ENCODE results near the gene MARCHF2. TPM values are rescaled to one million over a fixed set of nuclear protein-coding genes. Genes with fewer than 3 reads are reported as not detected.

The MARCHF2 gene
- total RNA-seq, 2 experiments from 2014 or later = 20.0 to 22.2 TPM

DNA sequence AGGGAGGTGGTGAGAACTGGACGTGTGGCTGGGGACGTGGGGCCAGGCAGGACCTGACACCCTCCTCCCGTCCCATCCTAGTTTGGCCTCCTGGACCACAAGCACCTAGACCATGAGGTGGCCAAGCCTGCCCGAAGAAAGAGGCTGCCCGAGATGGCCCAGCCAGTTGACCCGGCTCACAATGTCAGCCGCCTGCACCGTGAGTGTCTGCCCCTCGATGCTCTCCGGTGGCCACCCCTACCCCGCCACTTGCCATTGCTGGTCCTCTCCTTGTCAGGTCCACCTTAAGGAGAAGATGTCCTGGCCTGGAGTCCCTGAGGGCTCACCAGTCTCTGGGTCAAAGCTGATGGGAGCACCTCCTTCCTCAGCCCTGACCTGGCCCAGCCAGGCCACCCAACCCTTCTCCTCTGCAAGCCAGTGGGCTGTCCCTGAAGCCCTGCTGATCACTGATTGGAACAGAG, 47.0 kb upstream of the MARCHF2 start:
- intact Hi-C loops (cut with DNase I, micrococcal nuclease) = no loop called here
- peaks cover 38 to 39% of the 10 kb centered on the region in 2 experiments for H3K27me3 ChIP-seq (ENCODE audit: control insufficient read depth in 1 of 2, insufficient read depth in 2 of 2, low read length in 2 of 2)
- ChIA-PET CTCF (no interaction called here), POLR2A (no interaction called here)
- TF ChIP-seq CTCF (IDR thresholded peaks at IDR 0.05) = no peak
- H3K4me1 Mint-ChIP-seq (ENCODE audit: low read depth) = peaks cover 13% of the 10 kb centered on the region
- no peak overlapping the region for H3K4me3 ChIP-seq (ENCODE audit: low read length)
- H3K9me3 Mint-ChIP-seq = no peaks in the 10 kb centered on the region
- no peak overlapping the region for H3K4me3 Mint-ChIP-seq
- no peaks in the 10 kb centered on the region for H3K36me3 Mint-ChIP-seq (ENCODE audit: low read depth)
- no peak overlapping the region for H3K27ac ChIP-seq (ENCODE audit: low read depth in 1 of 2, low read length in 2 of 2)
- H3K27ac Mint-ChIP-seq = no peak overlapping the region
- DNase-seq (no peak), ATAC-seq (ENCODE audit: poor library complexity) (no peak)
- no peaks in the 10 kb centered on the region for H3K36me3 ChIP-seq (ENCODE audit: insufficient read depth, low read length)
- peaks cover 18% of the 10 kb centered on the region for H3K4me1 ChIP-seq (ENCODE audit: insufficient read depth, low read length)
- H3K9me3 ChIP-seq (ENCODE audit: control insufficient read depth in 1 of 2, insufficient read depth in 1 of 2, low read length in 2 of 2) = peaks cover 0 to 4% of the 10 kb centered on the region in 2 experiments
- peaks cover 64% of the 10 kb centered on the region for H3K27me3 Mint-ChIP-seq

- no peak for TF ChIP-seq CTCF (IDR thresholded peaks at IDR 0.05)
- intact Hi-C loops (cut with DNase I, micrococcal nuclease) = no loop called here
- Histone ChIP-seq H3K9me3 (ENCODE audit: control insufficient read depth in 1 of 2, insufficient read depth in 1 of 2, low read length in 2 of 2) (peaks cover 0 to 2% of the 10 kb centered on the region in 2 experiments), H3K36me3 (ENCODE audit: insufficient read depth, low read length) (no peaks in the 10 kb centered on the region), H3K27me3 (ENCODE audit: control insufficient read depth in 1 of 2, insufficient read depth in 2 of 2, low read length in 2 of 2) (peaks cover 34 to 35% of the 10 kb centered on the region in 2 experiments), H3K27ac (ENCODE audit: low read depth in 1 of 2, low read length in 2 of 2) (no peak overlapping the region), H3K4me3 (ENCODE audit: low read length) (no peak overlapping the region), H3K4me1 (ENCODE audit: insufficient read depth, low read length) (peaks cover 18% of the 10 kb centered on the region)
- H3K36me3 Mint-ChIP-seq (ENCODE audit: low read depth) = no peaks in the 10 kb centered on the region
- ATAC-seq (ENCODE audit: poor library complexity) (no peak), DNase-seq (no peak)
- H3K27me3 Mint-ChIP-seq = peaks cover 59% of the 10 kb centered on the region
- ChIA-PET POLR2A (no interaction called here), CTCF (interaction anchor here (0.6 kb wide), 1 partner anchor 1989 kb away, joined by 3 read pairs; no protein-coding TSS in a partner anchor)
- no peak overlapping the region for H3K27ac Mint-ChIP-seq
- H3K4me3 Mint-ChIP-seq = no peak overlapping the region
- H3K4me1 Mint-ChIP-seq (ENCODE audit: low read depth) = peaks cover 13% of the 10 kb centered on the region
- H3K9me3 Mint-ChIP-seq = no peaks in the 10 kb centered on the region
These were observed 46.2 kb upstream of the MARCHF2 start for GRCh38 chr19:8366961-8367326.

- Mint-ChIP-seq H3K4me3 (no peak overlapping the region), H3K36me3 (ENCODE audit: low read depth) (no peaks in the 10 kb centered on the region), H3K27ac (no peak overlapping the region), H3K4me1 (ENCODE audit: low read depth) (peaks cover 13% of the 10 kb centered on the region), H3K9me3 (no peaks in the 10 kb centered on the region), H3K27me3 (peaks cover 54% of the 10 kb centered on the region)
- no peak for ATAC-seq (ENCODE audit: poor library complexity)
- intact Hi-C loops (cut with DNase I, micrococcal nuclease) = no loop called here
- ChIA-PET CTCF (interaction anchor here (0.6 kb wide), 1 partner anchor 1989 kb away, joined by 3 read pairs; no protein-coding TSS in a partner anchor), POLR2A (no interaction called here)
- H3K9me3 ChIP-seq (ENCODE audit: control insufficient read depth in 1 of 2, insufficient read depth in 1 of 2, low read length in 2 of 2) = no peaks in the 10 kb centered on the region
- peaks cover 18% of the 10 kb centered on the region for H3K4me1 ChIP-seq (ENCODE audit: insufficient read depth, low read length)
- H3K27ac ChIP-seq (ENCODE audit: low read depth in 1 of 2, low read length in 2 of 2) = no peak overlapping the region
- no peak overlapping the region for H3K4me3 ChIP-seq (ENCODE audit: low read length)
- peaks cover 31 to 34% of the 10 kb centered on the region in 2 experiments for H3K27me3 ChIP-seq (ENCODE audit: control insufficient read depth in 1 of 2, insufficient read depth in 2 of 2, low read length in 2 of 2)
- no peak for TF ChIP-seq CTCF (IDR thresholded peaks at IDR 0.05)
- DNase-seq = no peak
- H3K36me3 ChIP-seq (ENCODE audit: insufficient read depth, low read length) = no peaks in the 10 kb centered on the region
These were observed 45.6 kb upstream of the MARCHF2 start for GRCh38 chr19:8367327-8368001.

All from CD4-positive, alpha-beta T cell (primary cell).